IMR-90 (cell line): ENCODE measurements around the gene HSP90AB1. TPM values are rescaled to one million over a fixed set of nuclear protein-coding genes. Genes with fewer than 3 reads are reported as not detected.

Experiments used
- ATAC-seq: fragments of 200-7000 bp; cut with Tn5 transposase; 2 replicates; pipeline ENCODE4 v1.9.1; 2020; ENCODE audit warnings: low read depth, mild to moderate bottlenecking, moderate library complexity
- BruUV-seq: library from RNA; stranded (reverse); fragments of 400-500 nt; replicated peaks from 2 replicates; lab custom pipeline; 2021; lab: Mats Ljungman, UMichigan
- CTCF ChIA-PET: fragments of 300-600 bp; formaldehyde crosslinking; extraction: SDS; loops from one replicate; lab custom pipeline; 2021; ENCODE audit warnings: antibody characterized with exemption; lab: Yijun Ruan, JAX
- POLR2A ChIA-PET: fragments of 300-600 bp; sonication (Branson Sonifier 250); formaldehyde crosslinking; loops from one replicate; lab custom pipeline; 2022; ENCODE audit warnings: antibody characterized with exemption; ENCODE audit not compliant: unreplicated experiment; lab: Charles Lee
- DNase-seq: peaks from one replicate; pipeline ENCODE4 v3.0.0; 2013
- H2AFZ ChIP-seq: replicated peaks from 2 replicates; pipeline ENCODE3; 2013; ENCODE audit warnings: low read length, mild to moderate bottlenecking; ENCODE audit not compliant: poor library complexity
- H2AK5ac ChIP-seq: 2 replicates; pipeline ENCODE4 v1.6.1; 2013; ENCODE audit warnings: low read depth, low read length, inconsistent platforms
- H2AK9ac ChIP-seq: replicated peaks from 2 replicates; pipeline ENCODE3; 2013; ENCODE audit warnings: mild to moderate bottlenecking, low read depth, low read length, moderate library complexity; ENCODE audit not compliant: poor library complexity
- H2BK120ac ChIP-seq: 2 replicates; pipeline ENCODE4 v1.6.1; 2013; ENCODE audit warnings: low read depth, low read length, inconsistent platforms
- H2BK15ac ChIP-seq: 3 replicates; pipeline ENCODE4 v1.6.1; 2013; ENCODE audit warnings: low read depth, low read length, inconsistent platforms
- H2BK20ac ChIP-seq: 2 replicates; pipeline ENCODE4 v1.6.1; 2013; ENCODE audit warnings: low read depth, mild to moderate bottlenecking, inconsistent platforms, low read length, moderate library complexity
- H2BK5ac ChIP-seq: 2 replicates; pipeline ENCODE4 v1.6.1; 2013; ENCODE audit warnings: mild to moderate bottlenecking, low read depth, low read length, inconsistent platforms; ENCODE audit not compliant: poor library complexity, severe bottlenecking
- H3K14ac ChIP-seq: replicated peaks from 2 replicates; pipeline ENCODE4 v1.6.1; 2013; ENCODE audit warnings: low read depth, low read length, inconsistent platforms
- H3K18ac ChIP-seq: 2 replicates; pipeline ENCODE4 v1.6.1; 2013; ENCODE audit warnings: low read depth, low read length, control low read depth
- H3K23ac ChIP-seq: 2 replicates; pipeline ENCODE4 v1.6.1; 2013; ENCODE audit warnings: low read depth, low read length, inconsistent platforms
- H3K27ac ChIP-seq: 2 replicates; pipeline ENCODE4 v1.5.1; 2013; ENCODE audit warnings: mild to moderate bottlenecking, control low read depth, low read length; ENCODE audit not compliant: insufficient read depth
- H3K27me3 ChIP-seq: 2 replicates; pipeline ENCODE4 v1.6.1; 2013; ENCODE audit warnings: low read length; ENCODE audit not compliant: control insufficient read depth, insufficient read depth
- H3K36me3 ChIP-seq: 2 replicates; pipeline ENCODE4 v1.6.1; 2013; ENCODE audit warnings: low read length, mixed read lengths; ENCODE audit not compliant: control insufficient read depth, insufficient read depth
- H3K4ac ChIP-seq: 2 replicates; pipeline ENCODE4 v1.6.1; 2013; ENCODE audit warnings: low read depth, low read length, inconsistent platforms
- H3K4me1 ChIP-seq: 2 replicates; pipeline ENCODE4 v1.6.1; 2013; ENCODE audit warnings: low read length, mixed read lengths; ENCODE audit not compliant: control insufficient read depth, insufficient read depth
- H3K4me2 ChIP-seq: 2 replicates; pipeline ENCODE4 v1.6.1; 2013; ENCODE audit warnings: low read depth, mild to moderate bottlenecking, control low read depth, low read length, moderate library complexity
- H3K4me3 ChIP-seq: 2 replicates; pipeline ENCODE4 v1.5.1; 2013; ENCODE audit warnings: low read depth, mild to moderate bottlenecking, control low read depth, low read length, moderate library complexity; ENCODE audit not compliant: insufficient read depth
- H3K56ac ChIP-seq: 2 replicates; pipeline ENCODE4 v1.6.1; 2013; ENCODE audit warnings: low read length, inconsistent platforms; ENCODE audit not compliant: insufficient read depth; ENCODE audit errors: extremely low read depth
- H3K79me1 ChIP-seq, 2 experiments: 2 replicates each; pipeline ENCODE4 v1.6.1; 2013; ENCODE audit warnings: low read length in 2 of 2, inconsistent platforms in 1 of 2, low read depth in 1 of 2
- H3K9ac ChIP-seq: 2 replicates; pipeline ENCODE4 v1.6.1; 2013; ENCODE audit warnings: low read depth, low read length, control low read depth
- H3K9me1 ChIP-seq: 2 replicates; pipeline ENCODE4 v1.6.1; 2013; ENCODE audit warnings: low read length, inconsistent platforms; ENCODE audit not compliant: insufficient read depth
- H3K9me3 ChIP-seq: 2 replicates; pipeline ENCODE4 v1.6.1; 2013; ENCODE audit warnings: low read length; ENCODE audit not compliant: control insufficient read depth, insufficient read depth
- H4K20me1 ChIP-seq: 2 replicates; pipeline ENCODE4 v1.6.1; 2013; ENCODE audit warnings: low read length, inconsistent platforms; ENCODE audit not compliant: insufficient read depth
- H4K5ac ChIP-seq: 2 replicates; pipeline ENCODE4 v1.6.1; 2013; ENCODE audit warnings: mild to moderate bottlenecking, low read depth, low read length, control low read depth
- H4K8ac ChIP-seq, 2 experiments: 2 replicates each; pipeline ENCODE4 v1.6.1; 2013; ENCODE audit warnings: low read depth in 2 of 2, low read length in 2 of 2, control low read depth in 1 of 2, inconsistent platforms in 1 of 2
- H4K91ac ChIP-seq: 2 replicates; pipeline ENCODE4 v1.6.1; 2013; ENCODE audit warnings: low read depth, low read length, inconsistent platforms; ENCODE audit not compliant: insufficient read depth
- CTCF ChIP-seq: conservative IDR thresholded peaks from 2 replicates; pipeline ENCODE4 v1.5.1; 2012; ENCODE audit warnings: mild to moderate bottlenecking, low read depth, low read length, improper control_type of control experiment
- MAFK ChIP-seq: IDR thresholded peaks from 2 replicates; pipeline ENCODE4 v1.6.1; 2012; ENCODE audit warnings: low read depth, low read length, improper control_type of control experiment
- NFE2L2 ChIP-seq: fragments of 150-350 bp; IDR thresholded peaks from 2 replicates; pipeline ENCODE4 v1.6.1; 2016; ENCODE audit warnings: low read depth, mild to moderate bottlenecking, low read length
- POLR2A ChIP-seq: IDR thresholded peaks from 2 replicates; pipeline ENCODE4 v1.6.1; 2012; ENCODE audit warnings: mild to moderate bottlenecking, low read depth, low read length
- RCOR1 ChIP-seq: IDR thresholded peaks from 2 replicates; pipeline ENCODE4 v1.6.1; 2012; ENCODE audit warnings: mild to moderate bottlenecking, low read length, improper control_type of control experiment; ENCODE audit not compliant: insufficient replicate concordance
- SMC3 ChIP-seq: fragments of 150-350 bp; IDR thresholded peaks from 2 replicates; pipeline ENCODE4 v1.6.1; 2016; ENCODE audit warnings: low read depth, mild to moderate bottlenecking, antibody characterized with exemption, low read length, moderate library complexity
- WGBS, 2 experiments: methylation state at CpG; one replicate each; pipeline versions ENCODE4 v1.1.5 to v1.1.7; 2013; ENCODE audit warnings: missing lambda C conversion rate in 2 of 2; ENCODE audit not compliant: insufficient read length in 1 of 2; ENCODE audit errors: extremely low coverage in 2 of 2; 5-methylcytosine and 5-hydroxymethylcytosine counted together
- dilution Hi-C: fragments of 300-500 bp; cut with HindIII; formaldehyde crosslinking; loops from one replicate; pipeline ENCODE4 v1.14.3; 2018; ENCODE audit warnings: low sequenced_read_pairs; ENCODE audit not compliant: unreplicated experiment
- in situ Hi-C: fragments of 300-500 bp; cut with MboI; formaldehyde crosslinking; loops from 3 replicates; pipeline ENCODE4 v1.14.3; 2019; ENCODE audit warnings: low sequenced_read_pairs, inconsistent platforms, mixed read lengths
- intact Hi-C: fragments of 100-400 bp; cut with micrococcal nuclease; formaldehyde crosslinking; loops from 2 replicates; pipeline ENCODE4 v1.10.0; 2022
- polyA plus RNA-seq, 3 experiments: library from polyadenylated mRNA; depleted of rRNA; stranded (reverse); fragments of >200 nt; gene quantifications; 2 replicates each; pipeline ENCODE4 v1.2.3, GENCODE V29; 2012; ENCODE audit warnings: low replicate concordance in 1 of 3
- total RNA-seq: library from RNA; depleted of rRNA; stranded (reverse); fragments of >200 nt; gene quantifications from 2 replicates; pipeline ENCODE4 v1.2.3, GENCODE V29; 2012

The HSP90AB1 gene
- total and polyA plus RNA-seq, 2 of the 4 experiments (the other 2 are of a cell fraction), result 887 to 1,307 TPM

GRCh38 chr6:44286747-44287146, 39.8 kb downstream of the HSP90AB1 start:
- H2BK20ac ChIP-seq, result no peak overlapping the region
- no peaks in the 10 kb centered on the region for H3K79me1 ChIP-seq
- H4K91ac ChIP-seq, result no peak overlapping the region
- H4K5ac ChIP-seq, result no peak overlapping the region
- H2BK120ac ChIP-seq, result no peak overlapping the region
- no peak overlapping the region for H3K27ac ChIP-seq
- H3K9ac ChIP-seq, result no peak overlapping the region
- H2AK9ac ChIP-seq, result no peak overlapping the region
- BruUV-seq, result no TSS peak
- in situ Hi-C loops (no loop called here), intact Hi-C loops (no loop called here), dilution Hi-C loops (no loop called here)
- ChIA-PET CTCF (no interaction called here), POLR2A (no interaction called here)
- no peak overlapping the region for H2AFZ ChIP-seq
- H3K23ac ChIP-seq, result no peak overlapping the region
- no peak overlapping the region for H2BK5ac ChIP-seq
- no peak overlapping the region for H3K4ac ChIP-seq
- H3K4me3 ChIP-seq, result no peak overlapping the region
- H3K36me3 ChIP-seq, result no peaks in the 10 kb centered on the region
- no CpG with 5 or more reads among the region's 2 CpGs for WGBS, 2 experiments
- H3K18ac ChIP-seq, result no peak overlapping the region
- peaks cover 45% of the 10 kb centered on the region for H3K27me3 ChIP-seq
- no peaks in the 10 kb centered on the region for H3K4me1 ChIP-seq
- no peak overlapping the region for H3K14ac ChIP-seq
- H3K9me3 ChIP-seq, result no peaks in the 10 kb centered on the region
- no peaks in the 10 kb centered on the region for H3K9me1 ChIP-seq
- H4K20me1 ChIP-seq, result no peaks in the 10 kb centered on the region; the same call in 1 of the 2 replicates
- no peak overlapping the region for H3K56ac ChIP-seq
- DNase-seq (no peak), ATAC-seq (no peak)
- no peak overlapping the region for H3K4me2 ChIP-seq
- no peak overlapping the region for H2BK15ac ChIP-seq
- H2AK5ac ChIP-seq, result no peak overlapping the region
- no peak overlapping the region for H4K8ac ChIP-seq
- no peak for TF ChIP-seq POLR2A
- TF ChIP-seq SMC3, result no peak
- TF ChIP-seq CTCF, result no peak
- no peak for TF ChIP-seq NFE2L2
- TF ChIP-seq MAFK, result no peak
- no peak for TF ChIP-seq RCOR1
